ENCODE data around the gene DIP2C.
A peak's percentile ranks its signal among the peaks of the same experiment; 100 is the strongest.

Gene DIP2C

DNA sequence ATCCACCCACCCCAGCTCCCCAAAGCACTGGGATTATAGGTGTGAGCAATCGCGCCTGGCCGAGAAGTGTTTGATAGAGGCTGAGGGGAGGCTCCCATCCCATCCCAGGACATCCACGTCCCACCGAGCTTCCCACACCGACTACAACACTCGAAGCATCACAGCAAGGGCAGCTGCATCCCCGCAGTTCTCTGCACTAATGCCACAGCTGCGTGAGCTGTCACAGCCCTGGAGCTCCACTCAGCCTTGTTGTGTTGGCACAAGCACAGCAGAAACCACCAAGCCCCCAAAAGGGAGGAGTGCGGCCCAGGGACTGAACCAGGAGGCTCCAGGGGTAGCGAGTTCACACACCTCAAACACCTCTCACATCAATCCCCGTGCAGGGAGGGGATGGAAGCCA lies 121.6 kb downstream of the DIP2C start:
- no peak for DNase-seq

DNA sequence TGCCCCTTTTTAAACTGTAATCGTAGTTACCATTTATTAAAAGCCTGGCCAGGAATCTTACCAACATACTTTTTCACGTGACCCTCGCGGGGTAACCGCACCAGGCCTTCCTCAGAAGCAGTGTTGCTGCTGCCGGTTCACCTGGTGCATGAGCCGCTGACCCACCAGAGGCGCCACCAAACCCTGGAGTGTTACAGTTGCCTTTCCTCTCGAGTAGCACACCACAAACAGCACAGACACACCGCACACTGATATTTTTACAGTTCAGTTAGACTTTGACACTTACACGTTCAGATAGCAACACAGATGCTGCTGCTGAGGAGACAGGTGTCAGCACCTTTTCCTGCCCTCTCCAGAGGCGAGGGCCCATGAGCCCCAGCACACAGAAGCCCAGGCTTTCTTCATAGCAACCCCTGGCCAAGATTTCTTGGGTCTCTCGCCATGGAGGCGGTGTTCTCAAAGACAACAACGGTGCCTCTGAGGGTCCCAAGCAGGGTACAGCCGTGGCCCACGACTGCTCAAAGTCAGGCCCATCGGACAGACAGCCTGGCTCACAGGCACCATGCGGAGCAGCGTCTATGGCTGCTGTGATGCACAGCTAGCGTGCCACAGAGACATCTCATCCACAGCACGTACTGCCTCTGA lies 123.1 kb downstream of the DIP2C start:
- no peak for DNase-seq

DNA sequence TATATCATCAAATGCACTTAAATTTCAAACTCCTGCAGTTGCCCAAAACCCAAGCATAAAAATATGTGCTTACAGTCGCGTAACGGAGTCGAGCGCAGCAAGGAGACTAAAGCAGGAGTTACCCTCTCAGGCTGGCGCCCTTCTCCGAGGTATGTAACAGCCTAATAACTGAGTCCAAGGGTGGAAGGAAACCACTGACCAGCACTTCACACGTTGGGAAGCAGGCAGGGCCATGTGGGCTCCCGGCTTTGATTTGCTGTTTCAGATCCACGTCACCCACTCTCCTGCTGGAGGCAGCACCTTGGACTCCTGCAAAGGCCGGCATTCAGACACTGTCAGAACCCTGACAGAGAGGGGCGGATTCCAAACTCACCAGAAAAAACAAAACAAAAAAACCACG lies 123.8 kb downstream of the DIP2C start:
- DNase-seq, result no peak

GRCh38 chr10:565146-565545 lies 124.3 kb downstream of the DIP2C start:
- DNase-seq, result no peak

DNA sequence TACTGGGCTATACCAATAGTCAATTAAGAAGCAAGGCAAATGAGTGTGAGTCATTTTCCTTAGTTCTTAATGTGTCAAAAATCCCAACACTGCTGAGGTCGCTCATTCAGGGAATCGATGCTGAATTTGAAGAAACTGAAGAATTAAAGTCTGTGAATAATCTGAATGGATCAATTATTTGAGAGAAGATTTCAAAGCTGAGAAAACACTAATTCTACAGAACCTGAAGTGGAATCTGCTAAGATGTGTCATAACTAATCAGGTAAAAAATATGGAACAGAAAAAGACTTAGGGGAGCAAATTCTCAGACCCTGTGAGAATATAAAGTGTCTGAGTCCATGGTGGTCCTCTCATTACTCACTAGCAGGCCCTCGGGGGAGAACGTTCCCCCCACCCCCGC lies 125.6 kb downstream of the DIP2C start:
- no peak for DNase-seq

DNA sequence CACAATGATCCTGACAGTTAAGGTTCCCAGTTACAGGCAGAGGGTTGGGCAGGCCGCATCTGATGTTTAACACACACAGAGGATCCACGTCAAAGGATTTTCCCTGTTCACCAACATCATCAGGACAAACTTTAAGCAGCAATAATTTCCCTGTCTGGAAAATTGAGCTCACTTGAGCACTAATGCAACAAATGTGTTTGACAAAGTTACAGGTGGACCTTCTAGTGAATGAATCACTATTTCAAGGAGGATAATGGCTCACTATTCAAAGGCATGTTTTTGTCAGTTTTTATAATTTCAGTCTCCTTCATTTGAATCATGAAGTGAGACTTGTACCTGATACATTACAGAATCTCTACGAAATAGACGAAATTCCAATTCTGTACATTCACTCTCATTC lies 127.3 kb downstream of the DIP2C start:
- no peak for DNase-seq

DNA sequence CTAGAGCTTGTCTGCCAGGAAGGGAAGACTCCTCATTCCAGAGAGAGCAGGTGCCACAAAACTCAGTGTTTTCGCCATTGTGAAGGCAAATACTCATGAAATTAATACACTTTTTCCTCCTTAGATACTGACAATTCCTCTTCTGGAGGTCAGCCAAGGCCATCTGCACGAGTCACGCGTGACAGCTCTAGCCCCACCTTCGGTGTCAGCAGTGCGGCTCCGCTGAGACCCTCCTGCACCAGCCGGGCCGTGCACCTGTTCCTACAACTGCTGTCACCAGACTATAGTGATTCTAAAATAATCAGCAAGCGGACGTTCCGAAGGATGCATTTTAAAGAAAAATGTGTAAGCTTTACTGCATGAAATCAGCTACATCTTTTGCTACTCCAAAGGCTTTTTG lies 127.7 kb downstream of the DIP2C start:
- DNase-seq, result peak; percentile 23

DNA sequence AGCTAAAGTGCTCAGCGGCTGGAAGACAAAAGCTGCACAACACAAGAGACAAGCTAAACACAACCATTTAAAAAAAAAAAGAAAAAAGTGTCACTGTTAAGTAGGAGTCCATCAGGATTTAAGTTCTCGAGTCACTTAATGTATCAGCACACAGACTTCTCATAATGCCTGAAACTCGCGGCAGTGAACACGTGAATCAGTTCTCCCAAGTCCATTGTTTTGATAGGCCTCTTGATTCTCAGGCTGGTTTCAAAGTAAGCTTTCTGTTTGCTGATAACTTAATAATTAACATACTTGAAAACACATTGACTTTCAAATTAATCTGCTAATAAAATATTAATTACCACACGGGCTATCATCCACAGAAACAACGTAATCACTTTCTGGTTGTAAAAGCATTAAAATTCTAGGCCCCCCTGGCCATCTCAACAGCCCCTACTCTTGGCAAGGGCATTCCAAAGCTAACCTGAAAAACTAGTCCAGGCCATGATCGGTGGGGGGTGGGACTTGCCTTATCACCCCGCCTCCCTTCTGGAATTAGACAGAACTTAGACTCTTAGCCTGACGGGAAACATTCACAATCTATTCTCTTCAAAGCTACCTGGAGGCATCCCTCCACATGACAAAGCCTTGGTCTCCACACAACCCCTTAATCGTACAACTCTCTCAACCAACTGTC lies 129.0 kb downstream of the DIP2C start:
- DNase-seq, result no peak

DNA sequence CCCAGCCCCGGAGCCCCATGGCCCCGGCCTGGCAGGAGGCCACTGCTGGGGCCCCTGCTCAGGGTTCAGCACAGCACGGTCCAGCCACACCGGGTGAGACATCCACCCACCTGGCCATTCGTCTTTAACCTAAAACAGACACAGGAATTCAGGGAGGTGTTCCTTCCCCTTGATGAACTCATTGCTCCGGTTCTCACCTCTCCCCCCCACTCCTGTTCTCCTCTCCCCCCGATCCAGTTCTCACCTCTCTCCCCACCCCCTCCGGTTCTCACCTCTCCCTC lies 129.8 kb downstream of the DIP2C start:
- no peak for DNase-seq

- DNase-seq, result no peak
These were observed 130.3 kb downstream of the DIP2C start for GRCh38 chr10:558891-559766.

- no peak for DNase-seq
These were observed 131.1 kb downstream of the DIP2C start for GRCh38 chr10:558364-558763.

DNA sequence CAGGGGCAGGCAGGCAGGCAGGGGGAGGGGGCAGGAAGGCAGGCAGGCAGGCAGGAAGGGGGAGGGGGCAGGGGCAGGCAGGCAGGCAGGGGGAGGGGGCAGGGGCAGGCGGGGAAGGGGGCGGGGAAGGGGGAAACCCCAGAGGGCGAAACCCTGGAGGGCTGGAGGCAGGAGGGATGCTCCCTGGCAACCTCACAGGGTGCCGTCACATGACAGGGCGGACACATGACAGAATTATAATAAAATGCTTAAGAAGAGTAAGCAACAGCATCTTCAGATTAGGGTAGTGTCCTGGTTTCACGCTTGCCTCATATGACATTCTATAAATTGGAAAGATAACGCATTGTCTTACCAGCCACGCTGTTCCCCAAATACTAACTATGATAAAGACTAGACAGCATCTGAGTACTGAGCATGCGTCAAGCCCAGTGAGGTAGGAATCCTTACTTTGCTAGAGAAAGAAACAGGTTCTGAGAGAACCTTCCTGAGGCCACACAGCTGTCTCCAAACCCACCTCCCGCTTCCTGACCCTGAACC lies 131.6 kb downstream of the DIP2C start:
- no peak for DNase-seq

DNA sequence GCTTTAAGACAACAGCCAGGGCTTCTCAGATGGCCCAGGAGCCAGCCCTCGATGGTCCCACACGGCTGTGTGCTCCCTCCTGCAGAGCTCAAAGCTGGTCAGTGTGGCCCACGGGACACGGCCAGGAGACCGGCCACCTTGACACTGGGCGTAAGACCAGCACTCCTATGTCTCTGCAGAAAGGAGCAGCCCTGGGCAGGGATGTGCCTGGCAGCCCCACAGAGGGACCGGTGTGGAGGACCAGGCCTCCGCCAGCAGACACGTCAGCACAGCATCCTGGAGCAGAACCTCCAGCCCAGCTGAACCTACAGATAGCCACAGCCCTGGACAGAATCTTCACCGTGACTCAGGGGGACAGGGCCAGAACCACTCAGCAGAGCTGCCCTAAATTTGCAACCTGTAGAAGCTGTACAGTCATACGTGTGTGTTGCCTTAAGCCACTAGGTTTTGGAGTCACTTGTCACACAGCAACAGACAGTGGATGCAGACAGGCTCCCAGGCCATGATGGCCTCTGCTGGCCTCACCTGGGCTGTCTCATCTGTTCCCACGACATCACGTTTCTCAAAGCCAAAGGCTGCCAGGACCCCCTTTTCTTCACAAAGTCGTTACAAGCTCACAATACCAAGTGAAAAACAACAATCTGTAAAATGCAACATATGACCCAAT lies 132.4 kb downstream of the DIP2C start:
- no peak for DNase-seq

DNA sequence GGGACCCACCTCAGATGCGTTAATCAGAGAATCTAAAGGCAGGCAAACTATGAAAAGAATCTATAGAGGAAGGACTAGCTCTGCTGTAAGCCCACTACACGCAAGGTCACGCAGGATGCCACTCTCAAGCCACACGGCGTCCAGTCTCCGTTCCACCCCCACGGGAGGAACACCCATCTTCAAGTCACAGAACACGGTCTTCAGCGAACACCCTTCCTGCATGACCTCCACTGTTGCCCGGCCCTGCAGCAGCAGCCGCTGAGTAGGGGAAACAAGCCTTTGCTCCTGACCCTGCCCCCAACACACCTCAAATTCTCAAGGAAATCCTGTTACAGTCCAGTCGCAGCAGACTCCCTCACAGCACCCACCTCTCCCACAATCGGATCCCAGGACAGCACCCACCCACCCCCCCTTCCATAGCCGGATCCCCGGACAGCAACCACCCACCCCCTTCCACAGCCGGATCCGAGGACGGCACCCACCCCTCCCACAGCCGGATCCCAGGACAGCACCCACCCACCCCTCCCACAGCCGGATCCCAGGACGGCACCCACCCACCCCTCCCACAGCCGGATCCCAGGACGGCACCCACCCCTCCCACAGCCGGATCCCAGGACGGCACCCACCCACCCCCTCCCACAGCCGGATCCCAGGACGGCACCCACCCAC lies 133.7 kb downstream of the DIP2C start:
- DNase-seq, result no peak

DNA sequence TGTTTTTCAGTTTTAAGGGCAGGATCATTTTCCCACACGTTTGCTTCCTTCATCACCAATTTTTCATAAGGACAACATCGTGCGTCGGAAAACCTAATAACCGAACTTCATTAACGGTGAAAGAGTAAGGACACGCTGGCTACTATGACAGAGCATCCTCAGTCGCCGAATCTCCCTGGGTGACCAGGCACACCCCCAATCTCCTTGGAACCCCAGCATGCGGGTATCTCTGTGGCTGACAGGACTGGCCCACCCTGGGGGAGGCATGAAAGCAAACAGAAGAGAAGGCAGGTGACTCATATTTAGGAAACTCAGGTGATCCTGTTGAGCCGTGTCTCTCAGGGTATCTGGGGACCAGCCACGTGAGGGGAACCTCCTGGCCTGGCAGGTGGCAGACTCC lies 134.2 kb downstream of the DIP2C start:
- DNase-seq, result no peak

DNA sequence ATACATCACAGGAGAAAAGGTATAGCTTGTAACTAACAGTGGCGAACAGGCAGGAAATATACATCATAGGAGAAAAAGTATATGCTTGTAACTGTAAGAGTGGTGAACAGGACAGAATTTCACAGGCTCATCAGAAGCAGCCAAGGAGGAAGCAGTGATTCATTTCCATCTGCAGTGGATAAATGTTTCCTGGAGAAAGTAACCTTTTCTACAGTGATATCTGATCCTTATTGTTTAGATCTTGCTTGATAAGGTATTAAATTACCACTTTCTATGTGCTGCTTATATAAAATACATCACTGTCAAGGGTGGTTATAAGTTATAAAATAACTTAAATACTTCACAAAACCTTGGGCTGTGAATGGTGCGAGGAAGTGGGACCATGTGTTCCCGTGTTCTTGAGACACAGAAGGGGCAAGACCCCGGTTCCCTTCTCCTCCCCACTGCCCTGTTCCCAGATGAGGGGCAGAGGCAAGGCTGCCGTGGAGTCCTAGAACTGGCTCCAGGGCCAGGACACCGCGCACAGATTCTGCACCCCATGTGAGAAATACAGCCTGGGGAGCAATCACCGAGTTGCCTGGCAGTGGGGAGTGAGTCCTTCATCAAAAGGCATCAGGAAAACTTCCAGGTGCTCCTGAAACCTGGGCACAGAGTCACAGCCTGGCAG lies 135.2 kb downstream of the DIP2C start:
- no peak for DNase-seq

- no peak for DNase-seq
These were observed 136.2 kb downstream of the DIP2C start for GRCh38 chr10:553233-553632.

- DNase-seq, result no peak
These were observed 136.8 kb downstream of the DIP2C start for GRCh38 chr10:552679-553078.

- no peak for DNase-seq
These were observed 137.9 kb downstream of the DIP2C start for GRCh38 chr10:551373-552252.

DNA sequence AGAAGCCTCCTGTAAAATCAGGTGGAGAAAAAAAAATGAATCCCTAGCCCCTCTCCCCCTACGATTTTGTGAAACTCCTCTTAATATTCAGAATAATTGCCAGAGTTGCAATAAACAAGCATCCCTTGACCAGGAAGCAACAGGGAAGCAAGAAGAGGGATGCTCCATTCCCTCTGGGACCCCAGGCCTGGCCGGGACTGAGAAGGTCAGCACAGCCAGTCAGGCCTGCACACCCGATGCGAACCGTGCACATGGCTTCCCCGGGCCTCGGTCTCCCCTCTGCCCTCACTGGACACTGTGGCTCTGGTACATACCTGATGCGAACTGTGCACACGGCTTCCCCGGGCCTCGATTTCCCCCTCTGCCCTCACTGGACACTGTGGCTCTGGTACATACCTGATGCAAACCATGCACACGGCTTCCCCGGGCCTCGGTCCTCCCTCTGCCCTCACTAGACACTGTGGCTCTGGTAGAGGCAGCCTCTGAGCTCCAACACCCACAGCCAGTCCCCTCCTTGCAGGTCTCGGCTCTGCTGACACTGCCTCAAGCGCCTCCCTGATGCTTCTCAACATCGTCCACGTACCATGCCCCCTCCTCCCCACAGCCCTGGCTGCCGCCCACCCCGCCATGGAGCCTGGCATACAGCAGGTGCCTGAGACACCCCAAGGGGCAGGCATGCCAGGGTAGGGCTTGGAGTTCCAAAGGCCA lies 138.6 kb downstream of the DIP2C start:
- no peak for DNase-seq

DNA sequence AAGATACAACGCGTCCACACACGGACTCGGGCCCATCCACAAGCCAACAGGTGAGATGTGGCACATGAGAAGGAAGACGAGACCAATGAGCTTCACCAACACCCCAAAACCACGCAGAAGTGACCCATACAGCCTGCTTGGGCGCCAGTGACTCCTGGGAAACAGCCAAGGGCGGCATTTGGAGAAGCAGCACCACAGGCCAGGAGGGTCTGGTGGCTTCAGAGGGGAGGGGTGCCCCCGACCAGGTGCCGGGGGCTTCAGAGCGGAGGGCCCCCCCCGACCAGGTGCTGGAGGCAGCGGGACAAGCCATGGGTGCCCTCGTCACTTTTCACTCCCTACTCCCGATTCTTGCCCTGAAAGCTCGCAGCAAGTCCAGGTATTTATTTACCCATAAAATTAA lies 140.1 kb downstream of the DIP2C start:
- no peak for DNase-seq

All from NCI-H1105 (cell line).